ENCODE results near the gene G2E3. TPM values are rescaled to one million over a fixed set of nuclear protein-coding genes. Genes with fewer than 3 reads are reported as not detected.
A peak's percentile ranks its signal among the peaks of the same experiment; 100 is the strongest.

The G2E3 gene
- total and polyA plus RNA-seq, 2 experiments from 2014 or later = 67.4 to 113 TPM

GRCh38 chr14:30527196-30527595, 31.8 kb upstream of the G2E3 start:
- Histone ChIP-seq H3K4me1 (ENCODE audit: insufficient read depth) (peaks cover 18% of the 10 kb centered on the region), H2AFZ (no peak overlapping the region), H3K79me2 (replicated peaks; ENCODE audit: insufficient read depth) (no peaks in the 10 kb centered on the region), H3K27ac (ENCODE audit: low read depth) (no peak overlapping the region), H3K9me2 (ENCODE audit: insufficient read depth) (peaks cover 11% of the 10 kb centered on the region), H4K20me1 (replicated peaks; ENCODE audit: insufficient read depth) (no peaks in the 10 kb centered on the region), H3K36me3 (ENCODE audit: insufficient read depth) (peaks cover 4% of the 10 kb centered on the region), H3K4me2 (no peak overlapping the region), H3K4me3 (no peak overlapping the region), H3K27me3 (ENCODE audit: insufficient read depth) (no peaks in the 10 kb centered on the region), H3F3A (replicated peaks; ENCODE audit: low read depth) (no peaks in the 10 kb centered on the region)
- Mint-ChIP-seq H3K9me3 (peaks cover 13% of the 10 kb centered on the region; the same call in 2 of the 3 replicates), H3K27me3 (ENCODE audit: insufficient read depth, low read depth, poor library complexity) (no peaks in the 10 kb centered on the region), H3K4me3 (no peak overlapping the region), H3K27ac (no peak overlapping the region), H3K4me1 (peaks cover 22% of the 10 kb centered on the region), H3K36me3 (ENCODE audit: low read depth) (peaks cover 13% of the 10 kb centered on the region; the same call in 1 of the 3 replicates)
- TF ChIP-seq CTCF (conservative IDR thresholded peaks at IDR 0.05; ENCODE audit: low read depth in 2 of 2) (no peak), CREB1 (CRISPR knock-in tag; IDR thresholded peaks at IDR 0.05; ENCODE audit: low read depth) (no peak), STAT1 (IDR thresholded peaks at IDR 0.05; ENCODE audit: unreplicated experiment) (no peak), NANOG (IDR thresholded peaks at IDR 0.05; ENCODE audit: borderline replicate concordance) (no peak), ZNF331 (CRISPR knock-in tag; IDR thresholded peaks at IDR 0.05; ENCODE audit: low read depth) (no peak), EZH2phosphoT487 (IDR thresholded peaks at IDR 0.05; ENCODE audit: unreplicated experiment) (no peak), JUNB (IDR thresholded peaks at IDR 0.05; ENCODE audit: unreplicated experiment) (no peak), EZH2 (IDR thresholded peaks at IDR 0.05; ENCODE audit: low read depth, unreplicated experiment) (no peak), ETS1 (IDR thresholded peaks at IDR 0.05) (no peak), ZNF114 (CRISPR knock-in tag; IDR thresholded peaks at IDR 0.05) (no peak), ZNF462 (CRISPR knock-in tag; IDR thresholded peaks at IDR 0.05) (no peak), POLR2AphosphoS5 (IDR thresholded peaks at IDR 0.05; ENCODE audit: low read depth) (no peak), REST (IDR thresholded peaks at IDR 0.05; ENCODE audit: unreplicated experiment) (no peak)
- DNase-seq (ENCODE audit: low spot score) = peak; percentile 47
- no peak for ATAC-seq
